ENCODE data around the gene ANKS4B. TPM values are rescaled to one million over a fixed set of nuclear protein-coding genes. Genes with fewer than 3 reads are reported as not detected.
A peak's percentile ranks its signal among the peaks of the same experiment; 100 is the strongest.

The ANKS4B gene
- total RNA-seq, 3 donors from 2014 or later (not counting 1 experiment from before 2014, with no cell fraction given) = 0.10 TPM; not detected in 2

GRCh38 chr16:21277045-21277926, 43.8 kb downstream of the ANKS4B start:
- peaks cover 14% of the 10 kb centered on the region for H3K27me3 ChIP-seq (ENCODE audit: control insufficient read depth, insufficient read depth, low read length)

GRCh38 chr16:21277927-21278706, 44.6 kb downstream of the ANKS4B start, which contains the start of gene CRYM:
CRYM (minus strand) TSS chr16:21278290; CDS start chr16:21278251, 39 bp downstream.
- Histone ChIP-seq H3K9me3 (ENCODE audit: control insufficient read depth, insufficient read depth, low read length) (no peaks in the 10 kb centered on the region), H3K36me3 (ENCODE audit: control insufficient read depth, insufficient read depth, low read length) (no peaks in the 10 kb centered on the region), H3K4me1 (ENCODE audit: control insufficient read depth, insufficient read depth, low read length) (peaks cover 8% of the 10 kb centered on the region), H3K4me3 (ENCODE audit: low read length) (peak within 1 kb of the TSS; percentile 26), H3K27ac (ENCODE audit: low read length) (no peak within 1 kb of the TSS), H3K27me3 (ENCODE audit: control insufficient read depth, insufficient read depth, low read length) (peaks cover 14% of the 10 kb centered on the region)
- no peak for TF ChIP-seq CTCF (IDR thresholded peaks at IDR 0.05)
- no peak within 1 kb of the TSS for H3K27ac Mint-ChIP-seq
- peaks cover 0 to 14% of the 10 kb centered on the region in 2 donors for H3K4me1 Mint-ChIP-seq
- peaks cover 42 to 64% of the 10 kb centered on the region in 2 donors for H3K27me3 Mint-ChIP-seq (ENCODE audit: low read depth in 2 of 2)
- intact Hi-C loops (cut with micrococcal nuclease) = no loop called here
- H3K4me3 Mint-ChIP-seq = no peak within 1 kb of the TSS
- WGBS (ENCODE audit: insufficient coverage) = 2% methylated on average over 42 of the region's 46 CpGs
- no peaks in the 10 kb centered on the region for H3K36me3 Mint-ChIP-seq
- DNase-seq (peak; percentile 19 to 47), ATAC-seq (peak; percentile 53 to 73 (median 55))
- no peaks in the 10 kb centered on the region for H3K9me3 Mint-ChIP-seq

More at GRCh38 chr16:21277045-21277926, 43.8 kb downstream of the ANKS4B start:
- no peaks in the 10 kb centered on the region for H3K36me3 ChIP-seq (ENCODE audit: control insufficient read depth, insufficient read depth, low read length)
- DNase-seq (no peak), ATAC-seq (no peak)
- 71% methylated on average over 17 of the region's 17 CpGs for WGBS (ENCODE audit: insufficient coverage)
- intact Hi-C loops (cut with micrococcal nuclease) = no loop called here
- Mint-ChIP-seq H3K27ac (no peak overlapping the region), H3K9me3 (no peaks in the 10 kb centered on the region), H3K4me1 (peaks cover 0 to 14% of the 10 kb centered on the region in 2 donors), H3K4me3 (no peak overlapping the region), H3K36me3 (no peaks in the 10 kb centered on the region), H3K27me3 (ENCODE audit: low read depth in 2 of 2) (peaks cover 43 to 64% of the 10 kb centered on the region in 2 donors)
- no peak overlapping the region for H3K4me3 ChIP-seq (ENCODE audit: low read length)
- no peaks in the 10 kb centered on the region for H3K9me3 ChIP-seq (ENCODE audit: control insufficient read depth, insufficient read depth, low read length)
- TF ChIP-seq CTCF (IDR thresholded peaks at IDR 0.05) = no peak
- H3K27ac ChIP-seq (ENCODE audit: low read length) = no peak overlapping the region
- peaks cover 8% of the 10 kb centered on the region for H3K4me1 ChIP-seq (ENCODE audit: control insufficient read depth, insufficient read depth, low read length)

- peaks cover 14% of the 10 kb centered on the region for H3K27me3 ChIP-seq (ENCODE audit: control insufficient read depth, insufficient read depth, low read length)
- intact Hi-C loops (cut with micrococcal nuclease) = no loop called here
- WGBS (ENCODE audit: insufficient coverage) = 95% methylated on average over 2 of the region's 2 CpGs
Observed at GRCh38 chr16:21279501-21279900, 46.0 kb downstream of the ANKS4B start.

More at GRCh38 chr16:21279501-21279900, 46.0 kb downstream of the ANKS4B start:
- H3K27me3 Mint-ChIP-seq (ENCODE audit: low read depth in 2 of 2) = peaks cover 45 to 61% of the 10 kb centered on the region in 2 donors
- peaks cover 0 to 2% of the 10 kb centered on the region in 2 donors for H3K9me3 Mint-ChIP-seq
- no peaks in the 10 kb centered on the region for H3K9me3 ChIP-seq (ENCODE audit: control insufficient read depth, insufficient read depth, low read length)
- TF ChIP-seq CTCF (IDR thresholded peaks at IDR 0.05) = no peak
- no peak for ATAC-seq
- peaks cover 4% of the 10 kb centered on the region for H3K36me3 Mint-ChIP-seq
- peaks cover 8% of the 10 kb centered on the region for H3K4me1 ChIP-seq (ENCODE audit: control insufficient read depth, insufficient read depth, low read length)
- H3K36me3 ChIP-seq (ENCODE audit: control insufficient read depth, insufficient read depth, low read length) = no peaks in the 10 kb centered on the region
- no peak overlapping the region for H3K27ac ChIP-seq (ENCODE audit: low read length)
- peaks cover 0 to 22% of the 10 kb centered on the region in 2 donors for H3K4me1 Mint-ChIP-seq
- no peak overlapping the region for H3K4me3 ChIP-seq (ENCODE audit: low read length)
- H3K27ac Mint-ChIP-seq = no peak overlapping the region
- no peak overlapping the region for H3K4me3 Mint-ChIP-seq
- no peak for DNase-seq

Data from natural killer cell (primary cell).